WERI-Rb-1 (cell line): ENCODE data around the gene SEMA7A.
"Not testable (repeated sequence)": the region's sequence is repeated elsewhere in the genome, so short reads cannot be mapped to it uniquely, and the experiment has no call there.

ENCODE experiments used
- DNase-seq: peaks from one replicate; pipeline ENCODE4 v3.0.0-alpha.2; 2020
- H3K27ac ChIP-seq: fragments of 250-450 bp; sonication (Bioruptor Pico); 2 replicates; pipeline ENCODE4 v1.5.1; 2020; ENCODE audit warnings: mild to moderate bottlenecking, moderate library complexity
- H3K27me3 ChIP-seq: fragments of 250-450 bp; sonication (Bioruptor Pico); 2 replicates; pipeline ENCODE4 v1.5.1; 2021; ENCODE audit warnings: mild to moderate bottlenecking, low read depth, moderate library complexity; ENCODE audit not compliant: insufficient read depth, severe bottlenecking
- H3K36me3 ChIP-seq: fragments of 250-450 bp; sonication (Bioruptor Pico); 2 replicates; pipeline ENCODE4 v1.5.1; 2020; ENCODE audit warnings: mild to moderate bottlenecking, moderate library complexity
- H3K4me3 ChIP-seq: 2 replicates; pipeline ENCODE4 v1.5.1; 2011; ENCODE audit warnings: low read depth, mild to moderate bottlenecking, control low read depth, low read length
- H3K9me3 ChIP-seq: fragments of 250-450 bp; sonication (Bioruptor Pico); 2 replicates; pipeline ENCODE4 v1.5.1; 2021; ENCODE audit warnings: mild to moderate bottlenecking, moderate library complexity; ENCODE audit not compliant: severe bottlenecking
- TF ChIP-seq, protein P1 (sequence below): IDR thresholded peaks from 2 replicates; pipeline ENCODE4 v1.5.1; 2011; ENCODE audit warnings: low read depth, mild to moderate bottlenecking, control low read depth, inconsistent platforms, low read length

SEMA7A gene

GRCh38 chr15:74364936-74365597, 68.7 kb downstream of the SEMA7A start:
- Histone ChIP-seq H3K9me3 (no peaks in the 10 kb centered on the region), H3K36me3 (no peaks in the 10 kb centered on the region), H3K27me3 (no peaks in the 10 kb centered on the region), H3K4me3 (no peak overlapping the region), H3K27ac (no peak overlapping the region)
- no peak for DNase-seq
- TF ChIP-seq, protein P1, sequence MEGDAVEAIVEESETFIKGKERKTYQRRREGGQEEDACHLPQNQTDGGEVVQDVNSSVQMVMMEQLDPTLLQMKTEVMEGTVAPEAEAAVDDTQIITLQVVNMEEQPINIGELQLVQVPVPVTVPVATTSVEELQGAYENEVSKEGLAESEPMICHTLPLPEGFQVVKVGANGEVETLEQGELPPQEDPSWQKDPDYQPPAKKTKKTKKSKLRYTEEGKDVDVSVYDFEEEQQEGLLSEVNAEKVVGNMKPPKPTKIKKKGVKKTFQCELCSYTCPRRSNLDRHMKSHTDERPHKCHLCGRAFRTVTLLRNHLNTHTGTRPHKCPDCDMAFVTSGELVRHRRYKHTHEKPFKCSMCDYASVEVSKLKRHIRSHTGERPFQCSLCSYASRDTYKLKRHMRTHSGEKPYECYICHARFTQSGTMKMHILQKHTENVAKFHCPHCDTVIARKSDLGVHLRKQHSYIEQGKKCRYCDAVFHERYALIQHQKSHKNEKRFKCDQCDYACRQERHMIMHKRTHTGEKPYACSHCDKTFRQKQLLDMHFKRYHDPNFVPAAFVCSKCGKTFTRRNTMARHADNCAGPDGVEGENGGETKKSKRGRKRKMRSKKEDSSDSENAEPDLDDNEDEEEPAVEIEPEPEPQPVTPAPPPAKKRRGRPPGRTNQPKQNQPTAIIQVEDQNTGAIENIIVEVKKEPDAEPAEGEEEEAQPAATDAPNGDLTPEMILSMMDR: no peak

GRCh38 chr15:74362482-74362881, 71.3 kb downstream of the SEMA7A start:
- Histone ChIP-seq H3K4me3 (no peak overlapping the region), H3K36me3 (no peaks in the 10 kb centered on the region), H3K27ac (no peak overlapping the region), H3K9me3 (no peaks in the 10 kb centered on the region), H3K27me3 (no peaks in the 10 kb centered on the region)
- TF ChIP-seq, protein P1: no peak
- DNase-seq: no peak

- DNase-seq, H3K4me3 ChIP-seq, H3K27ac ChIP-seq, H3K27me3 ChIP-seq, H3K9me3 ChIP-seq, H3K36me3 ChIP-seq: not testable (repeated sequence)
Measured at GRCh38 chr15:74360855-74361254, 72.9 kb downstream of the SEMA7A start.

- H3K9me3 ChIP-seq, H3K27me3 ChIP-seq, H3K4me3 ChIP-seq, H3K36me3 ChIP-seq, DNase-seq, H3K27ac ChIP-seq: not testable (repeated sequence)
Measured at GRCh38 chr15:74359376-74359775, 74.4 kb downstream of the SEMA7A start.
